PC-3 (cell line): Measurements from ENCODE around the gene FASTKD3.

Source experiments
- EZH2 ChIP-seq: fragments of 300-600 bp; sonication (generic); IDR thresholded peaks from one replicate; pipeline ENCODE4 v1.6.1; 2017; ENCODE audit warnings: antibody characterized with exemption, mild to moderate bottlenecking, low read length; ENCODE audit not compliant: unreplicated experiment
- EZH2phosphoT487 ChIP-seq: fragments of 300-600 bp; sonication (generic); IDR thresholded peaks from 2 replicates; pipeline ENCODE4 v1.6.1; 2018; ENCODE audit warnings: mild to moderate bottlenecking, antibody characterized with exemption, low read length, borderline replicate concordance
- TF ChIP-seq, protein P1 (sequence below): fragments of 300-600 bp; sonication (generic); conservative IDR thresholded peaks from 2 replicates; pipeline ENCODE4 v1.5.1; 2017; ENCODE audit warnings: antibody characterized with exemption, low read depth, mild to moderate bottlenecking, low read length

DNA sequence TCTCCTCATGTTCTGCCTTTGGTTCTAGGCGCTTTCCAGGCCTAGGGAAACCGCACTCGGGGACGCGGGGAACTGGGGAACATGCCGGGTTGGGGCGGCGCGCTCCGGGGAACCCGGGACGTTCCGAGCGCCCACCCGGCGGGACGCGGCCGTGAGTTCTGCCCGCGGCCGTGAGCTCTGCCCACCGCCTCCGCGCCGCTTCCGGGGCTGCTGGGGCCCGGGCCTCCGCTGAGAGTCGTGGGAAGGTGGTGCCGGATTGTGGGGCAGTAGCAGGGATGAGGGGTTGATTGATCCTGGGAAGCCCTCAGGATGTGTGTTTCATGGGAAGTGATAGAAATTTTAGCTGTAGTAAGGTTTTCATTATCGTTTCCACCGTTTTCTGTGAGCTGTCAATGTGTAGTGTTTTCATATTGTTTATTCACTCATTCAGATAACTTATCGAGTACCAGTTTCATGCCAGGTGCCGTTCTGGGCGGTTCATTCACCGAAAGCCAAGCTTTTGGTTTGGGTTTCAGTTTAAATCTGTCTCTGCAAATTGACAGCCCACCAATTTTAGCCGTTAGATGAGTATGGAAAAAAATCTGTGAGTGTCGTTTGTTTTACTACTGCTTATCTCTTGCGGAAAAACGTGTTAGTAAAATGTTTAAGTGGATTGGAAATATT is 774 bp upstream of the FASTKD3 start:
- TF ChIP-seq, protein P1, sequence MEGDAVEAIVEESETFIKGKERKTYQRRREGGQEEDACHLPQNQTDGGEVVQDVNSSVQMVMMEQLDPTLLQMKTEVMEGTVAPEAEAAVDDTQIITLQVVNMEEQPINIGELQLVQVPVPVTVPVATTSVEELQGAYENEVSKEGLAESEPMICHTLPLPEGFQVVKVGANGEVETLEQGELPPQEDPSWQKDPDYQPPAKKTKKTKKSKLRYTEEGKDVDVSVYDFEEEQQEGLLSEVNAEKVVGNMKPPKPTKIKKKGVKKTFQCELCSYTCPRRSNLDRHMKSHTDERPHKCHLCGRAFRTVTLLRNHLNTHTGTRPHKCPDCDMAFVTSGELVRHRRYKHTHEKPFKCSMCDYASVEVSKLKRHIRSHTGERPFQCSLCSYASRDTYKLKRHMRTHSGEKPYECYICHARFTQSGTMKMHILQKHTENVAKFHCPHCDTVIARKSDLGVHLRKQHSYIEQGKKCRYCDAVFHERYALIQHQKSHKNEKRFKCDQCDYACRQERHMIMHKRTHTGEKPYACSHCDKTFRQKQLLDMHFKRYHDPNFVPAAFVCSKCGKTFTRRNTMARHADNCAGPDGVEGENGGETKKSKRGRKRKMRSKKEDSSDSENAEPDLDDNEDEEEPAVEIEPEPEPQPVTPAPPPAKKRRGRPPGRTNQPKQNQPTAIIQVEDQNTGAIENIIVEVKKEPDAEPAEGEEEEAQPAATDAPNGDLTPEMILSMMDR: no peak
- TF ChIP-seq EZH2 (no peak), EZH2phosphoT487 (no peak)
